GM19239 (cell line): ENCODE measurements around the gene TMEM88.

Experiments
- DNase-seq: peaks from one replicate; pipeline ENCODE4 v3.0.0; 2011; ENCODE audit warnings: low spot score; ENCODE audit not compliant: insufficient read length
- FAIRE-seq: peaks from 2 replicates; lab custom pipeline; 2011; peaks lifted over from hg19 to GRCh38; lab: Jason Lieb, UNC

The TMEM88 gene

GRCh38 chr17:7842380-7843256 is 12.2 kb upstream of the TMEM88 start:
- FAIRE-seq (peak; percentile 48), DNase-seq (no peak)

GRCh38 chr17:7843257-7843535 is 11.7 kb upstream of the TMEM88 start:
- FAIRE-seq (no peak), DNase-seq (no peak)

- FAIRE-seq (peak; percentile 97), DNase-seq (peak; percentile 80)
These were observed 11.2 kb upstream of the TMEM88 start for GRCh38 chr17:7843536-7844291.

- DNase-seq: peak; percentile 98
- peak; percentile 98 for FAIRE-seq
These were observed 10.3 kb upstream of the TMEM88 start for GRCh38 chr17:7844292-7845154.

- no peak for FAIRE-seq
- no peak for DNase-seq
These were observed 9.4 kb upstream of the TMEM88 start for GRCh38 chr17:7845359-7846062.

- FAIRE-seq (no peak), DNase-seq (no peak)
These were observed 8.7 kb upstream of the TMEM88 start for GRCh38 chr17:7846063-7846735.

DNA sequence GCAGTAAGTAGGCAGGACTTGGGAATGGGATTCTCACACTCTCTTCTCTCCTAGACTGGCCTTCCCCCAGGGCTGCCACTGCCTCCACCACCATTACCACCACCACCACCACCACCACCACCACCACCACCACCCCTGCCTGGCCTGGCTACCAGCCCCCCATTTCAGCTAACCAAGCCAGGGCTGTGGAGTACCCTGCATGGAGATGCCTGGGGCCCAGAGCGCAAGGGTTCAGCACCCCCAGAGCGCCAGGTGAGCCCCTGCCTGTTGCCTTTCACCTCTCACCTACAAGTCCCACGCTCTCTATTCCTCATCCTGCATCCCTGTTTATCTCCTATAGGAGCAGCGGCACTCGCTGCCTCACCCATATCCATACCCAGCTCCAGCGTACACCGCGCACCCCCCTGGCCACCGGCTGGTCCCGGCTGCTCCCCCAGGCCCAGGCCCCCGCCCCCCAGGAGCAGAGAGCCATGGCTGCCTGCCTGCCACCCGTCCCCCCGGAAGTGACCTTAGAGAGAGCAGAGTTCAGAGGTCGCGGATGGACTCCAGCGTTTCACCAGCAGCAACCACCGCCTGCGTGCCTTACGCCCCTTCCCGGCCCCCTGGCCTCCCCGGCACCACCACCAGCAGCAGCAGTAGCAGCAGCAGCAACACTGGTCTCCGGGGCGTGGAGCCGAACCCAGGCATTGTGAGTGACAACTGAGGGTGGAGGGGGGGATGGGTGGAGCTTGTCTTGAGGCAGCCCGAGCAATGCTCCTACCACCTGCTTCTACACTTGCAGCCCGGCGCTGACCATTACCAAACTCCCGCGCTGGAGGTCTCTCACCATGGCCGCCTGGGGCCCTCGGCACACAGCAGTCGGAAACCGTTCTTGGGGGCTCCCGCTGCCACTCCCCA is 7.9 kb upstream of the TMEM88 start:
- DNase-seq: no peak
- no peak for FAIRE-seq

DNA sequence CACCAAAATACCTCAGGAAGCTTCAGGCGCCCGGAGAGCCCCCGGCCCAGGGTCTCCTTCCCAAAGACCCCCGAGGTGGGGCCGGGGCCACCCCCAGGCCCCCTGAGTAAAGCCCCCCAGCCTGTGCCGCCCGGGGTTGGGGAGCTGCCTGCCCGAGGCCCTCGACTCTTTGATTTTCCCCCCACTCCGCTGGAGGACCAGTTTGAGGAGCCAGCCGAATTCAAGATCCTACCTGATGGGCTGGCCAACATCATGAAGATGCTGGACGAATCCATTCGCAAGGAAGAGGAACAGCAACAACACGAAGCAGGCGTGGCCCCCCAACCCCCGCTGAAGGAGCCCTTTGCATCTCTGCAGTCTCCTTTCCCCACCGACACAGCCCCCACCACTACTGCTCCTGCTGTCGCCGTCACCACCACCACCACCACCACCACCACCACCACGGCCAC is 6.7 kb upstream of the TMEM88 start:
- DNase-seq (no peak), FAIRE-seq (no peak)

GRCh38 chr17:7848739-7849129 is 6.1 kb upstream of the TMEM88 start:
- FAIRE-seq (no peak), DNase-seq (no peak)

DNA sequence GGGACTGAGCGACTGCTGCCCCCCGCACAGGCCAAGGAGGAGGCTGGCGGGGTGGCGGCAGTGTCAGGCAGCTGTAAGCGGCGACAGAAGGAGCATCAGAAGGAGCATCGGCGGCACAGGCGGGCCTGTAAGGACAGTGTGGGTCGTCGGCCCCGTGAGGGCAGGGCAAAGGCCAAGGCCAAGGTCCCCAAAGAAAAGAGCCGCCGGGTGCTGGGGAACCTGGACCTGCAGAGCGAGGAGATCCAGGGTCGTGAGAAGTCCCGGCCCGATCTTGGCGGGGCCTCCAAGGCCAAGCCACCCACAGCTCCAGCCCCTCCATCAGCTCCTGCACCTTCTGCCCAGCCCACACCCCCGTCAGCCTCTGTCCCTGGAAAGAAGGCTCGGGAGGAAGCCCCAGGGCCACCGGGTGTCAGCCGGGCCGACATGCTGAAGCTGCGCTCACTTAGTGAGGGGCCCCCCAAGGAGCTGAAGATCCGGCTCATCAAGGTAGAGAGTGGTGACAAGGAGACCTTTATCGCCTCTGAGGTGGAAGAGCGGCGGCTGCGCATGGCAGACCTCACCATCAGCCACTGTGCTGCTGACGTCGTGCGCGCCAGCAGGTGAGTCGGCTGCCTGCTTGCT is 5.6 kb upstream of the TMEM88 start:
- no peak for DNase-seq
- no peak for FAIRE-seq

GRCh38 chr17:7849751-7850504 is 4.9 kb upstream of the TMEM88 start:
- FAIRE-seq (no peak), DNase-seq (no peak)

DNA sequence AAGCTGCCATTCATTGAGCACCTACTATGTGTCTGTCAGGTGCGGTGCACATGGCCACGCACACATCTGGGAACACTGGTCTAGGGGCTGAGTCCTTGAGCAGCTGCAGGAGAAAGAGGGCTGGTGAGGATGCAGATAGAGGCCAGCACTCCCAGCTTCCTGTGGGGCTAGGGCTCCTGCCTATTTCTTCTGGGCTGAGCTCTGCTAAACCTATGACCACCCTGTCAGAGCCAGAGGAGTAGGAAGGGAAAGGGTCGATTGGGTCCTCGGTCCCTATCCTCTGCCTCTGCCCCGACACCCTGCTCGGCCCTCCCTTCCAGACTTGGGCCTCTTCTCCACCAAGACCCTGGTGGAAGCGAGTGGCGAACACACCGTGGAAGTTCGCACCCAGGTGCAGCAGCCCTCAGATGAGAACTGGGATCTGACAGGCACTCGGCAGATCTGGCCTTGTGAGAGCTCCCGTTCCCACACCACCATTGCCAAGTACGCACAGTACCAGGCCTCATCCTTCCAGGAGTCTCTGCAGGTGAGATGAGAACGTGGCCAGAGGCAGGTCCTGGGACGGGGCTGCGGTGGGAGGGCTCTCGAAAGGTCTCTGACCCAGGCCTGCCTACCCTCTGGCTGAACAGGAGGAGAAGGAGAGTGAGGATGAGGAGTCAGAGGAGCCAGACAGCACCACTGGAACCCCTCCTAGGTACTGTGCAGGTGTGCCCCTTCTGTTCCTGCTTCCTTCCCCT is 4.0 kb upstream of the TMEM88 start:
- FAIRE-seq (no peak), DNase-seq (no peak)

DNA sequence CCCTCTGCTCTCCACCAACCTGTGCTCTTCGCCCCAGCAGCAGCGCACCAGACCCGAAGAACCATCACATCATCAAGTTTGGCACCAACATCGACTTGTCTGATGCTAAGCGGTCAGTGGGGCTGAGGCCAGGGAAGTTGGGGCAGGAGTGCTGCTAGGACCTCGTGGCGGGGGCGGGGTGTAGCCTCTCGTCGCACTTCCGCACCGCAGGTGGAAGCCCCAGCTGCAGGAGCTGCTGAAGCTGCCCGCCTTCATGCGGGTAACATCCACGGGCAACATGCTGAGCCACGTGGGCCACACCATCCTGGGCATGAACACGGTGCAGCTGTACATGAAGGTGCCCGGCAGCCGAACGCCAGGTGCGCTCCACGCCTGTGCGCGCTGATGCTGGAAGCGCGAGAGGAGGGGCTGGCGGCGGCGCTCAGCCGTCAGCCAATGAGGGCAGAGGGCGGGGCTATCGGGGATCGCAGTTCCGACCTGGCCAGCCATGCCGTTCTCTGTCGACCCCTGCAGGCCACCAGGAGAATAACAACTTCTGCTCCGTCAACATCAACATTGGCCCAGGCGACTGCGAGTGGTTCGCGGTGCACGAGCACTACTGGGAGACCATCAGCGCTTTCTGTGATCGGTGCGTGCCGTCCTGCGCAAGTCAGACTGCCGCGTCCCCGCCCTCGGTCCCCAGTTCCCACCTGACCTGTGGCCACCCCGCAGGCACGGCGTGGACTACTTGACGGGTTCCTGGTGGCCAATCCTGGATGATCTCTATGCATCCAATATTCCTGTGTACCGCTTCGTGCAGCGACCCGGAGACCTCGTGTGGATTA is 3.2 kb upstream of the TMEM88 start:
- FAIRE-seq: peak; percentile 99
- peak; percentile 97 for DNase-seq

GRCh38 chr17:7852262-7852670 is 2.6 kb upstream of the TMEM88 start:
- no peak for DNase-seq
- FAIRE-seq: no peak

DNA sequence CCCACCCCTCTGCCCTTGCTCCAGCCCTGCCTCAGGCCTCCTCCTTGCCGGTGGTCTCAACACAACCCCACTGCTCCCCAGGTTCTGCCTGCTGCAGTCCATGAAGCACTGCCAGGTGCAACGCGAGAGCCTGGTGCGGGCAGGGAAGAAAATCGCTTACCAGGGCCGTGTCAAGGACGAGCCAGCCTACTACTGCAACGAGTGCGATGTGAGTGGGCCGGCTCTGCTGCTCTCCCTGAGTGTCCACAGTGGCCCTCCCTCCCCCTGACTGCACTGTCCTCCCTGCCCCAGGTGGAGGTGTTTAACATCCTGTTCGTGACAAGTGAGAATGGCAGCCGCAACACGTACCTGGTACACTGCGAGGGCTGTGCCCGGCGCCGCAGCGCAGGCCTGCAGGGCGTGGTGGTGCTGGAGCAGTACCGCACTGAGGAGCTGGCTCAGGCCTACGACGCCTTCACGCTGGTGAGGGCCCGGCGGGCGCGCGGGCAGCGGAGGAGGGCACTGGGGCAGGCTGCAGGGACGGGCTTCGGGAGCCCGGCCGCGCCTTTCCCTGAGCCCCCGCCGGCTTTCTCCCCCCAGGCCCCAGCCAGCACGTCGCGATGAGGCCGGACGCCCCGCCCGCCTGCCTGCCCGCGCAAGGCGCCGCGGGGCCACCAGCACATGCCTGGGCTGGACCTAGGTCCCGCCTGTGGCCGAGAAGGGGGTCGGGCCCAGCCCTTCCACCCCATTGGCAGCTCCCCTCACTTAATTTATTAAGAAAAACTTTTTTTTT is 1.8 kb upstream of the TMEM88 start:
- DNase-seq: no peak
- no peak for FAIRE-seq
